NCI-H524 (cell line): ENCODE results near the gene UBE2F.
"Not testable (repeated sequence)": the region's sequence is repeated elsewhere in the genome, so short reads cannot be mapped to it uniquely, and the experiment has no call there.

ENCODE experiments used
- DNase-seq, 2 experiments: peaks; one replicate each; lab custom pipeline; 2025; lab: John Stamatoyannopoulos, UW

Gene UBE2F

GRCh38 chr2:238020816-238021215 is 54.0 kb downstream of the UBE2F start:
- no peak for DNase-seq

DNA sequence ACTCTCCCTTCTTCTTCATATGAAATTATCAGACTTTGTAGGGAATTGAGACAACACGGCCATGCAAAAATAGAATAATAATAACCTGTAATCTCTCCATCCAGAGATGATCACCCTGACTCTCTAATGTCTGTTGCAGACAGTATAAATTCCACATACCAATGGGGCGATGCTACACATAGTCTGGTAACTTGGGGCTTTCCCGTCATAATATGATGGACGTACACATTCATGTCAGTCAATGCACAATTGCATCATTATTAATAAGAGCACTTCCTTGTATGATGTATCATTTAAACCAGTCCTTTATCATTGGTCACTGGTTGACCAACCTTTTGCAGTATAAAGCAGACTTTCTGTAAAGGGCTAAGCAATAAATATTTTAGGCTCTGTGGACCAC is 54.5 kb downstream of the UBE2F start:
- DNase-seq: no peak

DNA sequence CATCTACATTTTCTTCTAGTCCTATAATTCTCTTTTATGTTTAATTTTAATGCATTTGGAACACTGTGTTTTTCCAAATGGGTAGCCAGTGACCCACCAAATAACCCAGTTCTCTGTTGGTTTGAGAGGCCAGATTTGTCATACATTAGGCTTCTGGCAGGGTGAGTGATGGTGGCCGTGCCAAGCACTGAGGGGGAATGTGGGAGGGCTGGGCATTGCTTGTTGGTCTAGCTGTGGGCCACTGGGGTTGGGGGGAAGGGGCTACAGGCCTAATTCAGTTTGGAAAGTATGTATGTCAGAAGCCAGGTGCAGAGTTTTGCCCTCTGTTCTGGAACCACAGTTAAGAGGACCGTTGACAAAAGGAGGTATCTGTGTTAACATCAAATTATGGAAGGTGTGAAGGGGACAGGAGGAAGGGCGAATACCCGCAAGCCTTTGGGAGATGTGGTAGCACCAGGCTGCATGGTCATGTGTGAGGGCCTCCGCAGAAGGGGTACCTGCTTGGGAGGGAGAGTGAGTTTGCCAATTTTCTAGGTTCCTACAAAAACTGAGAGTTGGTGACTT is 55.9 kb downstream of the UBE2F start:
- no peak for DNase-seq

GRCh38 chr2:238023608-238024007 is 56.8 kb downstream of the UBE2F start:
- DNase-seq: no peak

- no peak for DNase-seq
Measured at GRCh38 chr2:238024986-238025385, 58.2 kb downstream of the UBE2F start.

GRCh38 chr2:238025741-238026360 is 59.0 kb downstream of the UBE2F start:
- no peak for DNase-seq

- no peak for DNase-seq
Measured at GRCh38 chr2:238027058-238027457, 60.2 kb downstream of the UBE2F start.

- no peak for DNase-seq
Measured at GRCh38 chr2:238027591-238028415, 61.0 kb downstream of the UBE2F start.

- no peak for DNase-seq
Measured at GRCh38 chr2:238029853-238030252, 63.0 kb downstream of the UBE2F start.

- no peak for DNase-seq
Measured at GRCh38 chr2:238030422-238031155, 63.8 kb downstream of the UBE2F start.

- no peak for DNase-seq
Measured at GRCh38 chr2:238031751-238032150, 64.9 kb downstream of the UBE2F start.

DNA sequence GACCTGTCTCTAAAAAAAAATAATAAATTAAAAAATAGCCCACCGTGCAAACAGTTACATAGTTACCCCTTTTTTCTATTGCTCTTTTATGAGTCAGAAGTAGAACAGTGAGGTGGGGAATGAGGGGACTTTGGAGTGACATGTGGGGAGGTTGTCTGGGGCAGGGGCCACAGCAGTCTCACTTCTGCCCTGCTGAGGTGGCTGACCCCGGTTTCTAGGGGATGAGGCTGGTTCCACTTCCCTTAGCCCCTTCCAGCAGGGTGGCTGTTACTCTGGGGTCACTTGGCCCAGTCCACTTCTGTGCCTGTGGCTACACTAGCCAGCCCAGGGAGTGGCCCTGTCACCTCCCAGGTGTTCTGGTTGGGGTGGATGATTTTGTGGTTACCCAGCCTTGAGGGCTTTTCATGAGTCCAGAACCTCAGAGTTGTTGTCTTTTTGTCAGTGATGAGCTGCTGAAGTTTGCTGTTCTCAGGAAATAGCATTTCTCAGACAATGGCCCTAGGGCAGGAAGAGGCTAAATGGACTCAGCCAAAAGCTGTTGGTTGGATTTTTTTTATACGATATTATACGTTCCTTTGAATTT is 66.0 kb downstream of the UBE2F start:
- no peak for DNase-seq

GRCh38 chr2:238033991-238034390 is 67.2 kb downstream of the UBE2F start:
- DNase-seq: not testable (repeated sequence)

GRCh38 chr2:238038203-238038602 is 71.4 kb downstream of the UBE2F start:
- DNase-seq: no peak

DNA sequence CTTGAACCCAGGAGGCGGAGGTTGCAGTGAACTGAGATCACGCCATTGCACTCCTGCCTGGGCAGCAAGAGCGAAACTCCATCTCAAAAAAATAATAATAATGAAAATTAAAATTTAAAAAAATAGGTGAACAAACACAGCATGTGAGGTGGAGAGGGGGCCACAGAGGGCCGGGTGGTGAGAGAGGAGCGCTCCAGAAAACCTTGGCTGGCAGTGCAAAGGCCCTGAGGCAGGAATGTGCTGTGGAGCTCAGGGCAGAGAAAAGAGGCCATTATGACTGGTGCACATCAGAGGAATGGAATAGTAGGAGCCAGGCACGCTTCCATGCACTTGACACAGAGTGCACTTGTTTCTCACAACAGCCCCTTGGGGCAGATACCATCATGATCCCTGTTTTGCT is 72.3 kb downstream of the UBE2F start:
- DNase-seq: no peak

GRCh38 chr2:238039985-238040384 is 73.2 kb downstream of the UBE2F start:
- DNase-seq: no peak

GRCh38 chr2:238040918-238041317 is 74.1 kb downstream of the UBE2F start:
- no peak for DNase-seq

GRCh38 chr2:238042090-238042489 is 75.3 kb downstream of the UBE2F start:
- DNase-seq: no peak

DNA sequence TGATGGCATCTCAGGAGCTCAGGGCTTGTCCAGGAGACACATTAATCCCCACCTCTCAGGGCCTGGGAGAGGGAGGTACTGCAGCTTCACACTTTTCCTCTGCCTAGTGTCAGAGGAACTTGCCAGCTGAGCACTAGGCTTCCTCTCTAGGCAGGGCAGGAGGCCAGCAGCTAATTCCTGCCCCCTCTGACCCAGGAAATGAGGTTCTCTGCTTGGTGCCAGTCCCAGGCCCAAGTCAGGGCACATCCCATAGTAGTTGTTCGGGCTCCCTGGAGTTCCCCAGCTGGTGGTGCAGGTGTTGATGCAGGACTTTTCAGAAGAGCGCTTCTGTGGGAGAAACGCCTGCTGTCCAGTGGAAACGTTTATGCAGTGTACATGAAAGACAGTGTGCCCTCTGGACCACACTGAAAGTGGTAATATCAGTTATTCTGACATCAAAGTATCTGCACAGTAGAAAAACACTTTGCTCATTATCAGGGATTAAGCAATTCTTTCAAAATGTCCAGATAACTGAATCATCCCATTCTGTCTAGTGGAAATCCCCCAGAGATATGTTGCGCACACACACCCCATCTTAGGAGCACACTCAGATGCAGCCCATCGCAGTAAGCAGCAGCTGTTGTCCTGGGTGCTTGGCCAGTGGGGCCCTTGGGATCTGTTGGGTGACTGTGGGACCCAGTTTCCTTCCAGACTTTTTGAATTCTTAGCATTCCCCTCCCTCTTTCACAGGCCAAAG is 76.2 kb downstream of the UBE2F start:
- DNase-seq: no peak

GRCh38 chr2:238043851-238044250 is 77.0 kb downstream of the UBE2F start:
- DNase-seq: no peak

DNA sequence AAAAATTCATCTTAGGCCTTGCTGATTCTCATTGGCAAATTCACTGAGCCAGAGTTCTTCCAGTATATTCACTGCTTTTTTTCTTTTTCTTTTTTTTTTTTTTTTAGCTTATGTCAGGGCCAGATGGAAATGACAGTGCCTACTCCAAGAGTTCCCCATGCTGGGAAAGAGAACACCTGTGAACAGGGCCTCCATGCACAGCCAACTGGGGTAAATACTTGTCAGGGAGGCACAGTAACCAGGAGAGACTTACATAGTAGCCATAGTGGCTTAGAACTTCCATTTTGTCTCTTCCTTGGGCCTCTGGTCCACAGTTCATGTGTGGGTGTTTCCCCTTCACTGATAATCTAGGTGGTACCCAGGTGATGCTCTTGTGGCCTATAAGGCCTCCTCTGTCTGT is 78.8 kb downstream of the UBE2F start:
- no peak for DNase-seq
